ENCODE measurements around the gene PAX6.

DNA sequence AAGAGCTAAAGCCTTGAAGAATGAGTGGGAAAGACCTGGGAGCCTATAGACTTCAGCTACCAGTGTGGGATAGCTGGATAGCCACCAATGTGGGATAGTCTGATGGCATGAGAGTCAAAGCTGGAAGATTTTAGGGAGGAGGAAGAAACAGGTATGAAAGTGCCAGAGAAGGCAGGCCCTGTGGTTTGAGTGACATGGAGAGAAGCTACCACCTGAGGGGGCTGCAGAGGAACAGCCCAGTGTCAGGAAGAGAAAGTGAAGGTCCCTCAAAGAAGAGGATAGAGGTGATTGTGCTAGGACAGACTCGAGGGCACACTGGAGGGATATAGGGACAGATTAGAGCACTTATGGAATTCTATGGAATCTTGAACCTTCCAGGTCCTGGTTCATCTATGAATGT, 23.1 kb upstream of the PAX6 start:
- TF ChIP-seq, protein P1, sequence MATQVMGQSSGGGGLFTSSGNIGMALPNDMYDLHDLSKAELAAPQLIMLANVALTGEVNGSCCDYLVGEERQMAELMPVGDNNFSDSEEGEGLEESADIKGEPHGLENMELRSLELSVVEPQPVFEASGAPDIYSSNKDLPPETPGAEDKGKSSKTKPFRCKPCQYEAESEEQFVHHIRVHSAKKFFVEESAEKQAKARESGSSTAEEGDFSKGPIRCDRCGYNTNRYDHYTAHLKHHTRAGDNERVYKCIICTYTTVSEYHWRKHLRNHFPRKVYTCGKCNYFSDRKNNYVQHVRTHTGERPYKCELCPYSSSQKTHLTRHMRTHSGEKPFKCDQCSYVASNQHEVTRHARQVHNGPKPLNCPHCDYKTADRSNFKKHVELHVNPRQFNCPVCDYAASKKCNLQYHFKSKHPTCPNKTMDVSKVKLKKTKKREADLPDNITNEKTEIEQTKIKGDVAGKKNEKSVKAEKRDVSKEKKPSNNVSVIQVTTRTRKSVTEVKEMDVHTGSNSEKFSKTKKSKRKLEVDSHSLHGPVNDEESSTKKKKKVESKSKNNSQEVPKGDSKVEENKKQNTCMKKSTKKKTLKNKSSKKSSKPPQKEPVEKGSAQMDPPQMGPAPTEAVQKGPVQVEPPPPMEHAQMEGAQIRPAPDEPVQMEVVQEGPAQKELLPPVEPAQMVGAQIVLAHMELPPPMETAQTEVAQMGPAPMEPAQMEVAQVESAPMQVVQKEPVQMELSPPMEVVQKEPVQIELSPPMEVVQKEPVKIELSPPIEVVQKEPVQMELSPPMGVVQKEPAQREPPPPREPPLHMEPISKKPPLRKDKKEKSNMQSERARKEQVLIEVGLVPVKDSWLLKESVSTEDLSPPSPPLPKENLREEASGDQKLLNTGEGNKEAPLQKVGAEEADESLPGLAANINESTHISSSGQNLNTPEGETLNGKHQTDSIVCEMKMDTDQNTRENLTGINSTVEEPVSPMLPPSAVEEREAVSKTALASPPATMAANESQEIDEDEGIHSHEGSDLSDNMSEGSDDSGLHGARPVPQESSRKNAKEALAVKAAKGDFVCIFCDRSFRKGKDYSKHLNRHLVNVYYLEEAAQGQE (IDR thresholded peaks at IDR 0.05; ENCODE audit: insufficient read depth in 1 of 2, low read depth in 2 of 2, low read length in 1 of 2), result no peak
- TF ChIP-seq, protein P2, sequence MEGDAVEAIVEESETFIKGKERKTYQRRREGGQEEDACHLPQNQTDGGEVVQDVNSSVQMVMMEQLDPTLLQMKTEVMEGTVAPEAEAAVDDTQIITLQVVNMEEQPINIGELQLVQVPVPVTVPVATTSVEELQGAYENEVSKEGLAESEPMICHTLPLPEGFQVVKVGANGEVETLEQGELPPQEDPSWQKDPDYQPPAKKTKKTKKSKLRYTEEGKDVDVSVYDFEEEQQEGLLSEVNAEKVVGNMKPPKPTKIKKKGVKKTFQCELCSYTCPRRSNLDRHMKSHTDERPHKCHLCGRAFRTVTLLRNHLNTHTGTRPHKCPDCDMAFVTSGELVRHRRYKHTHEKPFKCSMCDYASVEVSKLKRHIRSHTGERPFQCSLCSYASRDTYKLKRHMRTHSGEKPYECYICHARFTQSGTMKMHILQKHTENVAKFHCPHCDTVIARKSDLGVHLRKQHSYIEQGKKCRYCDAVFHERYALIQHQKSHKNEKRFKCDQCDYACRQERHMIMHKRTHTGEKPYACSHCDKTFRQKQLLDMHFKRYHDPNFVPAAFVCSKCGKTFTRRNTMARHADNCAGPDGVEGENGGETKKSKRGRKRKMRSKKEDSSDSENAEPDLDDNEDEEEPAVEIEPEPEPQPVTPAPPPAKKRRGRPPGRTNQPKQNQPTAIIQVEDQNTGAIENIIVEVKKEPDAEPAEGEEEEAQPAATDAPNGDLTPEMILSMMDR (IDR thresholded peaks at IDR 0.05), result no peak
- TF ChIP-seq POLR2AphosphoS5 (IDR thresholded peaks at IDR 0.05; ENCODE audit: low read depth, low read length) (no peak), SIN3A (IDR thresholded peaks at IDR 0.05; ENCODE audit: borderline replicate concordance, insufficient read depth, low read depth, low read length) (no peak)
